ENCODE results near the gene FAM229A.

GRCh38 chr1:32351399-32352238, 10.7 kb downstream of the FAM229A start:
- TF ChIP-seq, protein P1, sequence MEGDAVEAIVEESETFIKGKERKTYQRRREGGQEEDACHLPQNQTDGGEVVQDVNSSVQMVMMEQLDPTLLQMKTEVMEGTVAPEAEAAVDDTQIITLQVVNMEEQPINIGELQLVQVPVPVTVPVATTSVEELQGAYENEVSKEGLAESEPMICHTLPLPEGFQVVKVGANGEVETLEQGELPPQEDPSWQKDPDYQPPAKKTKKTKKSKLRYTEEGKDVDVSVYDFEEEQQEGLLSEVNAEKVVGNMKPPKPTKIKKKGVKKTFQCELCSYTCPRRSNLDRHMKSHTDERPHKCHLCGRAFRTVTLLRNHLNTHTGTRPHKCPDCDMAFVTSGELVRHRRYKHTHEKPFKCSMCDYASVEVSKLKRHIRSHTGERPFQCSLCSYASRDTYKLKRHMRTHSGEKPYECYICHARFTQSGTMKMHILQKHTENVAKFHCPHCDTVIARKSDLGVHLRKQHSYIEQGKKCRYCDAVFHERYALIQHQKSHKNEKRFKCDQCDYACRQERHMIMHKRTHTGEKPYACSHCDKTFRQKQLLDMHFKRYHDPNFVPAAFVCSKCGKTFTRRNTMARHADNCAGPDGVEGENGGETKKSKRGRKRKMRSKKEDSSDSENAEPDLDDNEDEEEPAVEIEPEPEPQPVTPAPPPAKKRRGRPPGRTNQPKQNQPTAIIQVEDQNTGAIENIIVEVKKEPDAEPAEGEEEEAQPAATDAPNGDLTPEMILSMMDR (IDR thresholded peaks at IDR 0.05; ENCODE audit: low read depth, low read length): no peak
- TF ChIP-seq POLR2A (IDR thresholded peaks at IDR 0.05; ENCODE audit: extremely low read depth, insufficient read length) (peak; percentile 49), MYC (IDR thresholded peaks at IDR 0.05; ENCODE audit: low read depth, low read length) (no peak)
- TF ChIP-seq, protein P2, sequence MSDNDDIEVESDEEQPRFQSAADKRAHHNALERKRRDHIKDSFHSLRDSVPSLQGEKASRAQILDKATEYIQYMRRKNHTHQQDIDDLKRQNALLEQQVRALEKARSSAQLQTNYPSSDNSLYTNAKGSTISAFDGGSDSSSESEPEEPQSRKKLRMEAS (IDR thresholded peaks at IDR 0.05; ENCODE audit: low read depth, low read length): no peak

Data from NB4 (cell line).